ENCODE results near the gene CD8B.

The CD8B gene

GRCh38 chr2:86770816-86771301 lies 90.8 kb downstream of the CD8B start:
- no peak for TF ChIP-seq CTCF (IDR thresholded peaks at IDR 0.05; ENCODE audit: low read depth, low read length)
- no peak for DNase-seq (ENCODE audit: extremely low read depth, low read depth)

GRCh38 chr2:86769838-86770237 lies 91.8 kb downstream of the CD8B start:
- no peak for TF ChIP-seq CTCF (IDR thresholded peaks at IDR 0.05; ENCODE audit: low read depth, low read length)
- no peak for DNase-seq (ENCODE audit: extremely low read depth, low read depth)

- DNase-seq (ENCODE audit: extremely low read depth, low read depth), result no peak
- no peak for TF ChIP-seq CTCF (IDR thresholded peaks at IDR 0.05; ENCODE audit: low read depth, low read length)
Observed at GRCh38 chr2:86768189-86768949, 93.3 kb downstream of the CD8B start.
